Measurements from ENCODE around the gene OR4A16.

- TF ChIP-seq, protein P1, sequence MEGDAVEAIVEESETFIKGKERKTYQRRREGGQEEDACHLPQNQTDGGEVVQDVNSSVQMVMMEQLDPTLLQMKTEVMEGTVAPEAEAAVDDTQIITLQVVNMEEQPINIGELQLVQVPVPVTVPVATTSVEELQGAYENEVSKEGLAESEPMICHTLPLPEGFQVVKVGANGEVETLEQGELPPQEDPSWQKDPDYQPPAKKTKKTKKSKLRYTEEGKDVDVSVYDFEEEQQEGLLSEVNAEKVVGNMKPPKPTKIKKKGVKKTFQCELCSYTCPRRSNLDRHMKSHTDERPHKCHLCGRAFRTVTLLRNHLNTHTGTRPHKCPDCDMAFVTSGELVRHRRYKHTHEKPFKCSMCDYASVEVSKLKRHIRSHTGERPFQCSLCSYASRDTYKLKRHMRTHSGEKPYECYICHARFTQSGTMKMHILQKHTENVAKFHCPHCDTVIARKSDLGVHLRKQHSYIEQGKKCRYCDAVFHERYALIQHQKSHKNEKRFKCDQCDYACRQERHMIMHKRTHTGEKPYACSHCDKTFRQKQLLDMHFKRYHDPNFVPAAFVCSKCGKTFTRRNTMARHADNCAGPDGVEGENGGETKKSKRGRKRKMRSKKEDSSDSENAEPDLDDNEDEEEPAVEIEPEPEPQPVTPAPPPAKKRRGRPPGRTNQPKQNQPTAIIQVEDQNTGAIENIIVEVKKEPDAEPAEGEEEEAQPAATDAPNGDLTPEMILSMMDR (conservative IDR thresholded peaks at IDR 0.05; ENCODE audit: low read depth in 2 of 2) = peak in 1 of 2 experiments; percentile 32; a peak in 2 of 4 replicates
- TF ChIP-seq NANOG (IDR thresholded peaks at IDR 0.05; ENCODE audit: borderline replicate concordance) (no peak), POLR2AphosphoS5 (IDR thresholded peaks at IDR 0.05; ENCODE audit: low read depth) (no peak), JUNB (IDR thresholded peaks at IDR 0.05; ENCODE audit: unreplicated experiment) (no peak)
These were observed 14.7 kb downstream of the OR4A16 start for GRCh38 chr11:55357560-55358184.
